ENCODE results near the gene KIF2A. TPM values are rescaled to one million over a fixed set of nuclear protein-coding genes. Genes with fewer than 3 reads are reported as not detected.

The KIF2A gene
- total RNA-seq, 2 donors from 2014 or later: 19.5 to 28.9 TPM

DNA sequence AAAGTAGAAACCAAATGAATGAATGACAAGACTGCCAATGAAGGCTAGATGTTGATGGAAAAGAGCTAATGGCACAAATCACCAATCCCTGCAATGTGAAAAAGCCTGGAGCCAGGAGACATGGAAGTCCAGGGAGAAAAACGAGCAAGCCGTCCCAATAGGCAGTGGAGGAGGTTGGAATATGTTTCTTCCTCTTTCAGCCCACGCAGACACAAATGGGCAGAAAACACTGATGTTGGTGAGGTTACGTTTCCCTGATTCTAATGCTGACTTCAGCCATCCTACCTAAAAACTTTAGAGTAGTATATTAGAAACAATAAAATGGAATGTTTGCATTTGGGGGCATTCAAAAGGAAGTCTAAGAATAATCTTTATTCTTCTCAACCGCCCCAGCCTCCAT, 23.9 kb upstream of the KIF2A start:
- DNase-seq (ENCODE audit: low spot score): no peak
- H3K36me3 ChIP-seq: no peaks in the 10 kb centered on the region
- no peaks in the 10 kb centered on the region for H3K9me3 ChIP-seq
- no peaks in the 10 kb centered on the region for H3K27me3 ChIP-seq (replicated peaks; ENCODE audit: insufficient read depth)
- H3K4me3 ChIP-seq: no peak overlapping the region
- TF ChIP-seq CTCF (IDR thresholded peaks at IDR 0.05): no peak
- ATAC-seq (ENCODE audit: insufficient number of reproducible peaks, low FRiP score, low read depth): no peak
- H3K4me1 ChIP-seq (ENCODE audit: control insufficient read depth in 1 of 2, low read depth in 2 of 2): no peaks in the 10 kb centered on the region
- no peak overlapping the region for H3K27ac ChIP-seq

DNA sequence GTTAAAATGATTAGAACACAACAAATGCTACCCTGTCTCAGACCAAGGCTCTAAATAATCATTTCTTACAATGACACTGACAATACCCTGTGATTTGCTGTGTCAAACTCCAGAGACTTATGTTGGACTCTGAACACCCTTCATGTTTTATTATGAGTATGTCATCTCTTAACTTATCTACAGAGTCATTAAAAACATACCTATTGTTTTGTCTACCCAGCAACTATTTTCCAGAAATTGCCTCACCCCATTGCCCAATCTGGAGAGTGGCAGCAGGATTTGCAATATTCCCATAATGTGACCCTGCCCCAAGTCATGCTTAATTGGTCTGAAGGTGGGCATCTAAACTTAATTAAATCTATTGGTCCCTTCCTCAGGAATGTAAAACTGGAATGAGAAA, 23.0 kb upstream of the KIF2A start:
- Histone ChIP-seq H3K27ac (no peak overlapping the region), H3K27me3 (replicated peaks; ENCODE audit: insufficient read depth) (no peaks in the 10 kb centered on the region), H3K36me3 (no peaks in the 10 kb centered on the region), H3K4me1 (ENCODE audit: control insufficient read depth in 1 of 2, low read depth in 2 of 2) (no peaks in the 10 kb centered on the region), H3K4me3 (no peak overlapping the region), H3K9me3 (no peaks in the 10 kb centered on the region)
- TF ChIP-seq CTCF (IDR thresholded peaks at IDR 0.05): no peak
- DNase-seq (ENCODE audit: low spot score) (no peak), ATAC-seq (ENCODE audit: insufficient number of reproducible peaks, low FRiP score, low read depth) (no peak)

DNA sequence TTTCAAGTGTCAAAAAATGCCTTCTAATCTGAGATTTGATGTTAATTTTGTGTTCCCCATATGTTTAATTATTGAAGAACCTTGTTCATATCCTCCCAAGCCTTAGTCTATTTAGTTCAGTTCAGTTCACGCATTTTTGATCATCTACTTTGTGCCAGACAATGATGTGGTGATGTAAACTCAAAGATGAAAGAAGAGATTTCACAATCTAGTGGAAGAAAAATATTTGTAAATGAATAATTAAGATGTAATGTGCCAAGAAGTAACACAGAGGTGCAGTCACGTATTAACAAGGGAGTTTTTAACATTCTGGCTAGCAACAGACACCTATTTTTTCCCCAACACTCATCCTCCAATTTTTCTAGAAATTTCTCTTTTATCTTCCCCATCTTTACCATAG, 22.1 kb upstream of the KIF2A start:
- H3K27ac ChIP-seq: no peak overlapping the region
- H3K9me3 ChIP-seq: no peaks in the 10 kb centered on the region
- no peak for TF ChIP-seq CTCF (IDR thresholded peaks at IDR 0.05)
- H3K4me3 ChIP-seq: no peak overlapping the region
- no peaks in the 10 kb centered on the region for H3K4me1 ChIP-seq (ENCODE audit: control insufficient read depth in 1 of 2, low read depth in 2 of 2)
- no peaks in the 10 kb centered on the region for H3K27me3 ChIP-seq (replicated peaks; ENCODE audit: insufficient read depth)
- DNase-seq (ENCODE audit: low spot score) (no peak), ATAC-seq (ENCODE audit: insufficient number of reproducible peaks, low FRiP score, low read depth) (no peak)
- no peaks in the 10 kb centered on the region for H3K36me3 ChIP-seq

DNA sequence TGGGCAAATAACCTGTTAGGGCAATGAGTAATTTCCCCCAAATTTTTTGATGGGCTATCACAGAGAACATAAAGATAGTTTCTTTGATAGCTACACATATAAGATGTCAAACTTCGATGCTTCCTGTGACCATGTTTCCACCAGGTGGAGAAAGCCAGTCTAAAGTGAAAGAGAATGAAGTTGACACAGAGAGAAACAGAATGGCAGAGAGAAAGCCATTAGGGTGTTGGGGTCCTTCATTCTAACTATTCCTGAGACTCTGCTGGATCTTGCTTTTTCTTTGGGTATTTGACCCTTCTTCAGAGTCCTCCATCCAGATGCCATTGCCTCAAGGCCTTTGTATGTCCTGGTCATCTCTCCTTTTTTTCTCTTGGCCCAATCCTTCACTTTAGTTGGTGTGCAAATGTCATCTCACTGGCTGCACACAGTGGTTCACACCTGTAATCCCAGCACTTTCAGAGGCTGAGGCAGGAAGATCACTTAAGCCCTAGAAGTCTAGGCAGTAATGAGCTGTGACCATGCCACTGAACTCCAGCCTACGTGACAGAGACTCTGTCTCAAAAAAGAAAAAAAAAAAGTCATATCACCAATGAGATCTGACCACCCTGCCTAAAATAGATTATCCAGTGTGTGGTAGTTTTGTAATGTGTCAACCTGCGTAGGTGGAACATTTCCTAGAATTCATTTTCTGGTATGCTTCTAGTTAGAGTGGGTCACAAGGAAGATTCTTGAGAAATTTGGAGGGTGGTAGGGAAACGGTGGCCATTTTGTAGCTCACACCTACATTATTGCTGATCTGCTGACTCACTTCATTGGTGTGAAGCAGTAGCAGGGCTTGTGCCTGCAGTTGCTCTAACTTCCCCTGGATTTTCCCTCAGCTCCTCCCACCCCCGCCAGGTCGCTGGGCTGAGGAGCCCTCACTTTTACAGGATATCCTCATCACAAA, 20.8 kb upstream of the KIF2A start:
- Histone ChIP-seq H3K36me3 (no peaks in the 10 kb centered on the region), H3K27ac (no peak overlapping the region), H3K4me1 (ENCODE audit: control insufficient read depth in 1 of 2, low read depth in 2 of 2) (no peaks in the 10 kb centered on the region), H3K9me3 (no peaks in the 10 kb centered on the region), H3K27me3 (replicated peaks; ENCODE audit: insufficient read depth) (no peaks in the 10 kb centered on the region), H3K4me3 (no peak overlapping the region)
- no peak for TF ChIP-seq CTCF (IDR thresholded peaks at IDR 0.05)
- ATAC-seq (ENCODE audit: insufficient number of reproducible peaks, low FRiP score, low read depth) (no peak), DNase-seq (ENCODE audit: low spot score) (no peak)

GRCh38 chr5:62286834-62287233, 19.2 kb upstream of the KIF2A start:
- no peaks in the 10 kb centered on the region for H3K36me3 ChIP-seq
- H3K4me3 ChIP-seq: no peak overlapping the region
- no peaks in the 10 kb centered on the region for H3K9me3 ChIP-seq
- no peak for DNase-seq (ENCODE audit: low spot score)
- no peaks in the 10 kb centered on the region for H3K4me1 ChIP-seq (ENCODE audit: control insufficient read depth in 1 of 2, low read depth in 2 of 2)
- H3K27ac ChIP-seq: no peak overlapping the region
- ATAC-seq (ENCODE audit: insufficient number of reproducible peaks, low FRiP score, low read depth): no peak
- TF ChIP-seq CTCF (IDR thresholded peaks at IDR 0.05): no peak
- H3K27me3 ChIP-seq (replicated peaks; ENCODE audit: insufficient read depth): no peaks in the 10 kb centered on the region
